ENCODE results near the gene RNF214. TPM values are rescaled to one million over a fixed set of nuclear protein-coding genes. Genes with fewer than 3 reads are reported as not detected.

RNF214 gene
- total RNA-seq, 2 donors from 2014 or later = 14.6 to 21.8 TPM

DNA sequence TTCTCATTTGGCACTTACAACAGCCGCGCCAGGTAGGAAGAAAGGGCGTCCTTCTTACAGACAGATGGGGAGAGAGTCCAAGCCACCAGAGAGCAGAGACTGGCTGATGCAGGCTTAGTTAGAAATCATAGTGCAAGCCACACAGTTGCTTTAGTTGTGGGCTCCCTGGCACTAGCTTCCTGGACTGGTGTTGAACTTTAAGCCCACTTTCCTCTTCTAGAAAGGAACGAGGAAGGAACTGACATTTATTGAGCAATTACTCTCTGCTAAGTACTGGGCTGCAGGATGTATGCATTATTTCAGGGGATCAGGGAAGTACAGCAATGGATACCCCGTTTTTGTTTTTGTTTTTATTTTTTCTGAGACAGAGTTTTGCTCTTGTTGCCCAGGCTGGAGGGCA, 80.6 kb downstream of the RNF214 start:
- TF ChIP-seq CTCF (IDR thresholded peaks at IDR 0.05) = no peak
- no peak for DNase-seq (ENCODE audit: low spot score)
- Histone ChIP-seq H3K36me3 (no peaks in the 10 kb centered on the region), H3K4me3 (no peak overlapping the region), H3K27me3 (replicated peaks; ENCODE audit: insufficient read depth) (no peaks in the 10 kb centered on the region), H3K4me1 (ENCODE audit: control insufficient read depth in 1 of 2, low read depth in 2 of 2) (peaks cover 16 to 31% of the 10 kb centered on the region in 2 donors), H3K9me3 (no peaks in the 10 kb centered on the region), H3K27ac (no peak overlapping the region)
- no peak for ATAC-seq (ENCODE audit: insufficient number of reproducible peaks, low FRiP score, low read depth)

DNA sequence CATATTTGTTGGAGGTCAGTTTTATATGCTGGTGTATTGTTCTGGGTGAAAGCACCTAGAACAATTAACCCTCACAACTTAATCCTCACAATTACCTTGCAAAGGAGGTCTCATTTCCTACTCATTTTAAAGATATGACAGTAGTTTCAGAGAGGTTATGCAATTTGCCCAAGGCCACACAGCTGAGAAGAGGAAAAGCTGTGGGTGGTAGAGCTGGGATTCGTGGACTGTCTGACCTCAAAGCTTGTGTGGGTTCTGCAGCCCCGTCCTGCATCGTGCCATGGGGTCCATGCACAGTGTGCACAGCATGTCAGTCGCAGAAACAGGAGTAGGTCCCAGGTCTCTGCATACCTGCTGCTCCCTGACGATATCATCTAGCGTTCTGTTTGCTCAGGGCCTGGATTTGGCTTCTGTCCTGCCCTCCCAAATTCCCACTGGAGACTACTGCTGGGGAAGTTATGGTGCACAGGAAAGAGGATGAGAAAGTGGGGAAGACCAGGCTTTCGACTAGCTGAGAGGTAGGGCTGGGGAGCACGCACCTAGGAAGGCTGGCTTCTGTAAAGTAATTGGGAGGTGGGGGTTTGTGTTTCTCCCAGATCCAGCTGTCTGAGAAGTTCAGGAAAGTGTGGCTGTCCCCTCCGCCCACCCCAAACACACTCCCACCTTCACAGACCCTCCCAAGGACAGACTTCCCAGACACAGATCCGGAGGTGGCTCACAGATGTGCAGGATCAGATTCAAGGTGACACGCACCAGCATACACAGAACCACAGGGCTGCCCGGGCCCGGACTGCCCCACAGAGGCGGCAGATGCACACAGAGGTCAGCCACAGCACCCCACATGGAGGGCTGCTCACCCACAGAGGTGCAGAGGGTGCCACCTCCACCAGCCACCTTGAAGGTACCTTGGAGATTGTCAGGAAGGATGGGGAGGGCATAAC, 81.6 kb downstream of the RNF214 start:
- H3K9me3 ChIP-seq = no peaks in the 10 kb centered on the region
- ATAC-seq (ENCODE audit: insufficient number of reproducible peaks, low FRiP score, low read depth) = no peak
- H3K36me3 ChIP-seq = no peaks in the 10 kb centered on the region
- H3K27ac ChIP-seq = no peak overlapping the region
- H3K4me3 ChIP-seq = peak overlapping the region; percentile 97
- no peak for DNase-seq (ENCODE audit: low spot score)
- no peaks in the 10 kb centered on the region for H3K27me3 ChIP-seq (replicated peaks; ENCODE audit: insufficient read depth)
- TF ChIP-seq CTCF (IDR thresholded peaks at IDR 0.05) = no peak
- peaks cover 20 to 31% of the 10 kb centered on the region in 2 donors for H3K4me1 ChIP-seq (ENCODE audit: control insufficient read depth in 1 of 2, low read depth in 2 of 2)

GRCh38 chr11:117314840-117315239, 82.4 kb downstream of the RNF214 start:
- H3K27me3 ChIP-seq (replicated peaks; ENCODE audit: insufficient read depth) = no peaks in the 10 kb centered on the region
- ATAC-seq (ENCODE audit: insufficient number of reproducible peaks, low FRiP score, low read depth) (no peak), DNase-seq (ENCODE audit: low spot score) (no peak)
- H3K36me3 ChIP-seq = no peaks in the 10 kb centered on the region
- H3K27ac ChIP-seq = no peak overlapping the region
- peak overlapping the region; percentile 97 for H3K4me3 ChIP-seq
- H3K9me3 ChIP-seq = no peaks in the 10 kb centered on the region
- H3K4me1 ChIP-seq (ENCODE audit: control insufficient read depth in 1 of 2, low read depth in 2 of 2) = peaks cover 24 to 38% of the 10 kb centered on the region in 2 donors
- no peak for TF ChIP-seq CTCF (IDR thresholded peaks at IDR 0.05)

DNA sequence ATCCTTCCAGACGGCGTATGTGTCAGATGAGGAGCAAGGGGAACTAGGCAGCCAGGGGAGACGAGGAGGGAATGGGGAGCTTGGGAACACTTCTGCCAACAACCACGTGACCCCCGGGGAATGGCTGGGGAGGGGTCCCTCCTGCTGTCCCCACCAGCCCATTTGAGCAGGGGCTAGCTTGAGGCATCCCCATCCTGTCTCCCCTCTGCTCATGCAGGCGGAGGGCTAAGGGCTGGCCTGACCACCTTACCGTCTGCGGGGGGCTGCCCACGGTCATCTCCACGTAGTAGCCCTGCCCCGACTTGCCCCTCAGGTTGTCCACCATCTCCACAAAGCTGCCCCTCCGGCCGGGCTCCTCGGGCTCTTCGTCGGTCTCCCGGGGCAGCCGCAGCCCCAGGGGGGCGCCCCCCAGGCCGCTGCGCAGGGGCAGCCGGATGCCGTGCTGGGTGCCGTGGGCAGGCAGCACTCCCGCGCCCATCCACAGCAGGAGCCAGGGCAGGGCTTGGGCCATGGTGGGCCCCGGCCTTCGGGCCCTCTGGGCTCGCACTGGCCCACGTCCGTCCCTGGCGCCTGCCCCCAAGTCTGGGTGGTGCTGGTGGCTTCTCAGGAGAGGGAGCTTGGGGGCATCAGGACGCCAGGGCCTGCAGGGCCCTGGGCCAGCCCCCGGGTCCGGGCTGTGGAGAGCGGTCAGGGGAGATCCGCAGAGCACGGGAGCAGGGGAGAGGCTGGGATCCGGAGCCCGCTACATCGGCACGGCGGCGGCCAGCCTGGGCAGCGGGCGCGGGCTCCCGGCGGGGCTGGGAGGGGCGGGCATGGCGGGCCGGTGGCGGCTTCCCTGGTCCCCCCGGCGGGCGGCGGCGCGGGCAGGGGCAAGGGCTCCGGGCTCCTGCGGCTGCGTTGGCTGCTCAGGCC, 83.1 kb downstream of the RNF214 start:
- no peak for TF ChIP-seq CTCF (IDR thresholded peaks at IDR 0.05)
- H3K4me3 ChIP-seq = peak overlapping the region; percentile 97
- DNase-seq (ENCODE audit: low spot score) (no peak), ATAC-seq (ENCODE audit: insufficient number of reproducible peaks, low FRiP score, low read depth) (no peak)
- no peaks in the 10 kb centered on the region for H3K9me3 ChIP-seq
- H3K27me3 ChIP-seq (replicated peaks; ENCODE audit: insufficient read depth) = no peaks in the 10 kb centered on the region
- H3K27ac ChIP-seq = peak overlapping the region; percentile 19 to 75
- H3K4me1 ChIP-seq (ENCODE audit: control insufficient read depth in 1 of 2, low read depth in 2 of 2) = peaks cover 24 to 39% of the 10 kb centered on the region in 2 donors
- H3K36me3 ChIP-seq = no peaks in the 10 kb centered on the region
